Endodermal cell (in vitro differentiated cells): ENCODE measurements around the gene REEP6. TPM values are rescaled to one million over a fixed set of nuclear protein-coding genes. Genes with fewer than 3 reads are reported as not detected.

Source experiments
- DNase-seq: peaks from one replicate; pipeline ENCODE4 v3.0.0-alpha.2; 2017
- H3K27ac ChIP-seq: 2 replicates; pipeline ENCODE4 v1.5.1; 2013; ENCODE audit warnings: mild to moderate bottlenecking, low read depth, low read length, moderate library complexity
- H3K27me3 ChIP-seq: 2 replicates; pipeline ENCODE4 v1.6.1; 2013; ENCODE audit warnings: mild to moderate bottlenecking, low read length, moderate library complexity; ENCODE audit not compliant: insufficient read depth, control insufficient read depth, poor library complexity, severe bottlenecking
- H3K36me3 ChIP-seq: 2 replicates; pipeline ENCODE4 v1.7.0; 2013; ENCODE audit warnings: mild to moderate bottlenecking, low read length, moderate library complexity; ENCODE audit not compliant: control insufficient read depth, insufficient read depth
- H3K4me1 ChIP-seq: one replicate; pipeline ENCODE4 v1.7.0; 2013; ENCODE audit warnings: low read length; ENCODE audit not compliant: control insufficient read depth, insufficient read depth
- H3K4me3 ChIP-seq: 2 replicates; pipeline ENCODE4 v1.5.1; 2013; ENCODE audit warnings: mild to moderate bottlenecking, low read length, moderate library complexity
- H3K9ac ChIP-seq: 2 replicates; pipeline ENCODE4 v1.6.1; 2013; ENCODE audit warnings: mild to moderate bottlenecking, low read length, moderate library complexity; ENCODE audit not compliant: poor library complexity, severe bottlenecking; ENCODE audit errors: extremely low read depth
- H3K9me3 ChIP-seq: 2 replicates; pipeline ENCODE4 v1.6.1; 2013; ENCODE audit warnings: mild to moderate bottlenecking, low read length, moderate library complexity; ENCODE audit not compliant: control insufficient read depth
- H3K27ac Mint-ChIP-seq: 2 replicates; pipeline ENCODE4 v1.8.0; 2020; ENCODE audit warnings: mixed read lengths
- H3K27me3 Mint-ChIP-seq: 2 replicates; pipeline ENCODE4 v1.8.0; 2021; ENCODE audit warnings: mild to moderate bottlenecking, mixed read lengths; ENCODE audit not compliant: insufficient read depth
- H3K36me3 Mint-ChIP-seq: 2 replicates; pipeline ENCODE4 v1.8.0; 2020; ENCODE audit warnings: low read depth, mixed read lengths
- H3K4me1 Mint-ChIP-seq: 2 replicates; pipeline ENCODE4 v1.8.0; 2020; ENCODE audit warnings: mixed read lengths
- H3K4me3 Mint-ChIP-seq: 2 replicates; pipeline ENCODE4 v1.8.0; 2020; ENCODE audit warnings: mild to moderate bottlenecking, moderate library complexity, mixed read lengths
- H3K9me3 Mint-ChIP-seq: 2 replicates; pipeline ENCODE4 v1.8.0; 2020; ENCODE audit warnings: mild to moderate bottlenecking, mixed read lengths
- CTCF ChIP-seq: fragments of 200-600 bp; sonication (generic); conservative IDR thresholded peaks from 2 replicates; pipeline ENCODE4 v1.5.0; 2021; ENCODE audit warnings: antibody characterized with exemption, mild to moderate bottlenecking
- WGBS, 2 experiments: methylation state at CpG; one replicate each; pipeline versions ENCODE4 v1.1.5 to v1.1.7; 2013; ENCODE audit warnings: missing lambda C conversion rate in 2 of 2, mixed read lengths in 1 of 2; ENCODE audit not compliant: insufficient coverage in 1 of 2, insufficient read length in 1 of 2; 5-methylcytosine and 5-hydroxymethylcytosine counted together
- total RNA-seq, 2 donors: library from RNA; stranded (reverse); fragmentation: NEBNext Ultra II Directional in 1 of 2; extraction: Animal tissue kit (Norgen Biotek cat#: 25700) in 1 of 2; gene quantifications; 2 replicates in 1 of 2; 3 replicates in 1 of 2; pipeline ENCODE4 v1.2.1, GENCODE V29; 2021

The REEP6 gene
- total RNA-seq, 2 donors from 2014 or later: 24.7 to 49.4 TPM

- peaks cover 54% of the 10 kb centered on the region for H3K27me3 Mint-ChIP-seq
- no peaks in the 10 kb centered on the region for H3K36me3 ChIP-seq
- no peak overlapping the region for H3K9ac ChIP-seq
- peak overlapping the region; percentile 47 for H3K4me3 Mint-ChIP-seq
- WGBS, 2 experiments: 75 to 84% methylated on average over 7 to 22 of the region's 22 CpGs
- H3K27ac Mint-ChIP-seq: no peak overlapping the region
- H3K36me3 Mint-ChIP-seq: no peaks in the 10 kb centered on the region
- H3K27ac ChIP-seq: no peak overlapping the region
- peaks cover 2% of the 10 kb centered on the region for H3K9me3 Mint-ChIP-seq
- peaks cover 7% of the 10 kb centered on the region for H3K4me1 ChIP-seq
- peaks cover 35% of the 10 kb centered on the region for H3K27me3 ChIP-seq
- DNase-seq: no peak
- no peak overlapping the region for H3K4me3 ChIP-seq
- no peak for TF ChIP-seq CTCF
- no peaks in the 10 kb centered on the region for H3K9me3 ChIP-seq
- H3K4me1 Mint-ChIP-seq: peaks cover 3% of the 10 kb centered on the region
These were observed 20.6 kb downstream of the REEP6 start for GRCh38 chr19:1511318-1512317.

- peaks cover 60% of the 10 kb centered on the region for H3K27me3 Mint-ChIP-seq
- no peaks in the 10 kb centered on the region for H3K36me3 Mint-ChIP-seq
- peak; percentile 78 for DNase-seq
- H3K4me1 Mint-ChIP-seq: peaks cover 3% of the 10 kb centered on the region
- peak within 1 kb of the TSS; percentile 47 for H3K4me3 Mint-ChIP-seq
- peaks cover 7% of the 10 kb centered on the region for H3K4me1 ChIP-seq
- 5 to 20% methylated on average over 1 to 77 of the region's 78 CpGs for WGBS, 2 experiments
- TF ChIP-seq CTCF: peak; percentile 46
- peaks cover 3% of the 10 kb centered on the region for H3K9me3 Mint-ChIP-seq
- peak within 1 kb of the TSS; percentile 75 for H3K4me3 ChIP-seq
- H3K9ac ChIP-seq: no peak within 1 kb of the TSS
- H3K27ac ChIP-seq: no peak within 1 kb of the TSS
- H3K27ac Mint-ChIP-seq: no peak within 1 kb of the TSS
- no peaks in the 10 kb centered on the region for H3K36me3 ChIP-seq
- H3K9me3 ChIP-seq: no peaks in the 10 kb centered on the region
- peaks cover 35% of the 10 kb centered on the region for H3K27me3 ChIP-seq
These were observed 21.9 kb downstream of the REEP6 start, which contains the start of gene ADAMTSL5 for GRCh38 chr19:1512671-1513498. Gene ADAMTSL5 (minus strand): TSS chr19:1513019. CDS start chr19:1510943, 2,076 bp downstream.

- Mint-ChIP-seq H3K36me3 (no peaks in the 10 kb centered on the region), H3K27ac (no peak overlapping the region), H3K9me3 (peaks cover 3% of the 10 kb centered on the region), H3K27me3 (peaks cover 65% of the 10 kb centered on the region), H3K4me3 (no peak overlapping the region), H3K4me1 (peaks cover 3% of the 10 kb centered on the region)
- Histone ChIP-seq H3K27ac (no peak overlapping the region), H3K4me1 (peaks cover 7% of the 10 kb centered on the region), H3K9me3 (no peaks in the 10 kb centered on the region), H3K27me3 (peaks cover 42% of the 10 kb centered on the region), H3K4me3 (peak overlapping the region; percentile 35), H3K9ac (no peak overlapping the region), H3K36me3 (no peaks in the 10 kb centered on the region)
- peak; percentile 83 for DNase-seq
- TF ChIP-seq CTCF: peak; percentile 83
- WGBS, 2 experiments: 7 to 21% methylated on average over 11 to 52 of the region's 52 CpGs
These were observed 22.7 kb downstream of the REEP6 start for GRCh38 chr19:1513499-1514294.
